ENCODE measurements around the gene PTPN6.
"Not testable (repeated sequence)": the region's sequence is repeated elsewhere in the genome, so short reads cannot be mapped to it uniquely, and the experiment has no call there.

Gene PTPN6

GRCh38 chr12:6950811-6951540 lies at the start of gene PTPN6:
Gene PTPN6, plus strand, starts transcription at chr12:6951356. Its CDS starts 157 bp downstream, at chr12:6951513.
- DNase-seq: peak; percentile 62

DNA sequence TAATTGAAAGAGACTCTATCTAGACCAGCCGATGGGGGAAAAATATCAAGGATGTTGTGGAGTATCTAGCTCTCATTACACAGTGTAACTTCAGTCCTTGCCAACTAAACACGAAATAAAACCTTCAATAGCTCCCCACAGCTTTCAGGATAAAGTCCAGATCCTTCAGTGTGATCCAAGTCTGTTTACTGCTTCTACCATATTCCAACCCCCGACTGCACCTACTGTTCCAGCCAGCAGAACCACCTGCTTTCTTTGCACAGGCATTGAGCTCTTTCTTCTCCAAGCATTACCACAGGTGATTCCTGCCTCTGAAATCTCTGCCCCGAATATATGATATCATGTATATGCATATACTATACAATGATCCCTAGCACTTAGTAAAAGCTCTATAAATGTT lies 48.7 kb upstream of the PTPN6 start:
- DNase-seq: no peak

DNA sequence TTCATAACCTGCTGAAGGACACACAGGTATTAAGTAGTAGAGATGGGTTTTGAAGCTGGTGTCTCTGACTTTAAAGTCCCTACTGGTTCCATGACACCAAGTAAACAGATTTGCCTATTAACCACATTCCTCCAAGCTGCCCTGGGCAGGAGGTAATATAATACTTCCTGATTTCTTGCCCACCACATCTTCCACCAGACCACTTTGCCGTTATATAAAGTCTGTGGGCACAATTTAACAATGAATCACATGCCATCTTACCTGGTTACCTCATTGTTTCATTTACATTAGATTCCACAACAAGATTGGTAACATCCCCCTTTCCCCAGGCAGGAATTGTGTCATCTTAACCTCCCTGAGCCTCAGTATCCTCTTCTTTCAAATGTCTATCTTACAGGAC lies 47.4 kb upstream of the PTPN6 start:
- DNase-seq: no peak

- peak; percentile 99 for DNase-seq
These were observed 46.6 kb upstream of the PTPN6 start, which contains the start of gene LRRC23 for GRCh38 chr12:6904280-6905276. Gene LRRC23, plus strand, starts transcription at chr12:6904822. Its CDS starts 812 bp downstream, at chr12:6905634.

- DNase-seq: no peak
These were observed 45.6 kb upstream of the PTPN6 start for GRCh38 chr12:6905414-6906040.

DNA sequence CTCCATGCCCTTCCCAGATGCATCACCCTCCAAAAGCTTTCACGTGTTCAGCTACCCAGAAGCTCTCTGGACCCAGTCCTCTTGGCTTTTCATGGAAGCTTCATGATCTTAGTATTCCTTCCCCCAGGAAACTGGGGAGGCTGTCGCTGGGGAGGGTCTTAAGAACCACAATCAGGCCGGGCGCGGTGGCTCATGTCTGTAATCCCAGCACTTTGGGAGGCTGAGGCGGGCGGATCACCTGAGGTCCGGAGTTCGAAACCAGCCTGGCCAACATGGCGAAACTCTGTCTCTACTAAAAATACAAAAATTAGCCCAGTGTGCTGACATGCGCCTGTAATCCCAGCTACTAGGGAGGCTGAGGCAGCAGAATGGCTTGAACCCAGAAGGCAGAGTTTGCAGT lies 43.0 kb upstream of the PTPN6 start:
- DNase-seq: not testable (repeated sequence)

- no peak for DNase-seq
These were observed 41.6 kb upstream of the PTPN6 start for GRCh38 chr12:6909421-6910145.

GRCh38 chr12:6912164-6912935 lies 38.8 kb upstream of the PTPN6 start:
- DNase-seq: no peak

DNA sequence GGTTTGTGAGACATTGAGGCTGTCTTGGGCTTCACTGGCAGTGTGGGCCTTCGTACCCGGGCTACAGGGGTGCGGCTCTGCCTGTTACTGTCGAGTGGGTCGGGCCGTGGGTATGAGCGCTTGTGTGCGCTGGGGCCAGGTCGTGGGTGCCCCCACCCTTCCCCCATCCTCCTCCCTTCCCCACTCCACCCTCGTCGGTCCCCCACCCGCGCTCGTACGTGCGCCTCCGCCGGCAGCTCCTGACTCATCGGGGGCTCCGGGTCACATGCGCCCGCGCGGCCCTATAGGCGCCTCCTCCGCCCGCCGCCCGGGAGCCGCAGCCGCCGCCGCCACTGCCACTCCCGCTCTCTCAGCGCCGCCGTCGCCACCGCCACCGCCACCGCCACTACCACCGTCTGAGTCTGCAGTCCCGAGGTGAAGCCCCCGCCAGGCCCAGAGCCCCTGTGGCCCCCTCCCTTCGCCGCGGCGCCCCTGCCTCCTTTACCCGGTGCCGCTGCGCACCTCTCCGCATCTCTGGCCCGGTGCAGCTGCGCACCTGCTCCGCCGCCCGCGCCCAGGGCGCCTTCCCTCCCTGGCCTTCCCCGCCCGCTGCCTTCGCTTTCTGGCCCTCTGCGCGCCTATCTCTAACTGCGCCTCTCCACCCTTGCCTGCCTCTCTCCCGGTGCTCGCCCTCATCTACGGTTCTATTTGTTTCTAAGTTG lies 36.8 kb upstream of the PTPN6 start, which contains the start of gene ENO2:
Gene ENO2, plus strand, starts transcription at position 335 of the 701 bp plus-strand sequence. CDS start 1,253 bp downstream, outside the sequence.
- peak; percentile 83 for DNase-seq

GRCh38 chr12:6914947-6915788 lies 36.0 kb upstream of the PTPN6 start:
- DNase-seq: no peak

- DNase-seq: no peak
These were observed 35.3 kb upstream of the PTPN6 start for GRCh38 chr12:6915789-6916285.

DNA sequence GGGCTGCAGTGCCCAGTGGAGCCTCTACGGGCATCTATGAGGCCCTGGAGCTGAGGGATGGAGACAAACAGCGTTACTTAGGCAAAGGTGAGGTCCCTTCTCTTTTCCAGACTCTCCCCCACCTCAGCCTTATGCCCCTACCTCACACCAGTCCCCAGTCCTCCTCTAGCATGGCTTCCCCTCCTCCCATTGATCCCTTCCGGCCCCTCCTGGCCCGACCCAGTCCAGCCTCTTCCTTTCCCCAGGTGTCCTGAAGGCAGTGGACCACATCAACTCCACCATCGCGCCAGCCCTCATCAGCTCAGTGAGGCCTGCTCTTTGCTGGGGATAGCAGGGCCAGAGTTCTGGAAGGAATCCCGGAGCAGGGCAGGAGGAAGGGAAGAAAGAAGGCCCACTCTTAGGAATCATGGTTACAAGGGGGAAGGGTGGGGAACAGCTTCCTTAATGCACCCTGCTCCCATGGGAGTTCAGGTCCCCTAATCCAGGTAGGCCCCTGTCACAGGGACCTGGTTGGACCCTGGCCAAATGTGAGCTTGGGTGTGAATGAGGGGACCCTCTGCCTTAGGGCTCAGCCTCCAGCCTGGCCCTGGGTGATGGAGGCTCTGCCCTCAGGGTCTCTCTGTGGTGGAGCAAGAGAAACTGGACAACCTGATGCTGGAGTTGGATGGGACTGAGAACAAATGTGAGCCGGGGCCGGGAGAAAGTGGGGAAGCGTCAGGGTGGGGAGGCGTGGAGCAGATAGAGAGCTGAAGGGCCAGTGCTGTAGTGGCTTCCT lies 34.5 kb upstream of the PTPN6 start:
- no peak for DNase-seq

DNA sequence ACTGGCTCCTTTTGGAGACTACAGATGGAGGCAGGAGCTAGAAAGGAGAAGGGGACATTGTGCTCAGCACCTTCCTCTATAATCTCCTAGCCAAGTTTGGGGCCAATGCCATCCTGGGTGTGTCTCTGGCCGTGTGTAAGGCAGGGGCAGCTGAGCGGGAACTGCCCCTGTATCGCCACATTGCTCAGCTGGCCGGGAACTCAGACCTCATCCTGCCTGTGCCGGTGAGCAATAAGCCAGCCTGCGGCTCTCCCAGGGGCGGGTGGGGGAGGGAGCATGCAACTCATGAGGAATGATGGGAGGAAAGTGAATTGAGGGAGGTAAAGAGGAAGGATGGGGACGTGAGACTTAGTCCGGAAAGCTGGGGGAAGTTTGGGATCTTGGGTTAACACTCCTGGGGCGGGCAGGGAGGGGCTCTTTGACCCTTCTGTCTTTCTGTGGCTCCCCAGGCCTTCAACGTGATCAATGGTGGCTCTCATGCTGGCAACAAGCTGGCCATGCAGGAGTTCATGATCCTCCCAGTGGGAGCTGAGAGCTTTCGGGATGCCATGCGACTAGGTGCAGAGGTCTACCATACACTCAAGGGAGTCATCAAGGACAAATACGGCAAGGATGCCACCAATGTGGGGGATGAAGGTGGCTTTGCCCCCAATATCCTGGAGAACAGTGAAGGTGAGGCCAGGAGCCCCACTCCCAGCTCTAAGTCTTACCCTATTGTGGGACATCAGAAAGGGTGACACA lies 33.5 kb upstream of the PTPN6 start:
- no peak for DNase-seq

DNA sequence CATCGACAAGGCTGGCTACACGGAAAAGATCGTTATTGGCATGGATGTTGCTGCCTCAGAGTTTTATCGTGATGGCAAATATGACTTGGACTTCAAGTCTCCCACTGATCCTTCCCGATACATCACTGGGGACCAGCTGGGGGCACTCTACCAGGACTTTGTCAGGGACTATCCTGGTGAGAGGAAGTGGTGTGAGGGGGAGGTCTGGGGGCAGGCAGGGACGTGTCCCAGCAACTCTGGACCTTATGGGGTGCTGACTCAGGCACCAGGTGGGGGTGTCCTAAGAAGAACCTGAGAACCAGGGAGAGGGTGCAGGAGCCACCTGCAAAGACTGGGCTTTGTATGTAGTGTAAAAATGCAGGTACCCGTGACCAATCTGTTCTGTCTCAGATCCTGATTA lies 31.6 kb upstream of the PTPN6 start:
- no peak for DNase-seq

DNA sequence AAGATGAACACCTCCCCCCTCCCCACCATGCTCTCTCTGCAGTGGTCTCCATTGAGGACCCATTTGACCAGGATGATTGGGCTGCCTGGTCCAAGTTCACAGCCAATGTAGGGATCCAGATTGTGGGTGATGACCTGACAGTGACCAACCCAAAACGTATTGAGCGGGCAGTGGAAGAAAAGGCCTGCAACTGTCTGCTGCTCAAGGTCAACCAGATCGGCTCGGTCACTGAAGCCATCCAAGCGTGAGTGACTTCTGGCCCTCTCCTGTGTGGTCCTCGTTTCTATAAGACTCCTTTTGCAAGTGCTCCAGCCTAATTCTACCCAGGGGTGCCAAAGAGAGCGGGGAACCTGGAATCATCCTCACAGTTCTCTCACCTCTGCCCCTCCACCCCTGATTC lies 29.6 kb upstream of the PTPN6 start:
- DNase-seq: no peak

DNA sequence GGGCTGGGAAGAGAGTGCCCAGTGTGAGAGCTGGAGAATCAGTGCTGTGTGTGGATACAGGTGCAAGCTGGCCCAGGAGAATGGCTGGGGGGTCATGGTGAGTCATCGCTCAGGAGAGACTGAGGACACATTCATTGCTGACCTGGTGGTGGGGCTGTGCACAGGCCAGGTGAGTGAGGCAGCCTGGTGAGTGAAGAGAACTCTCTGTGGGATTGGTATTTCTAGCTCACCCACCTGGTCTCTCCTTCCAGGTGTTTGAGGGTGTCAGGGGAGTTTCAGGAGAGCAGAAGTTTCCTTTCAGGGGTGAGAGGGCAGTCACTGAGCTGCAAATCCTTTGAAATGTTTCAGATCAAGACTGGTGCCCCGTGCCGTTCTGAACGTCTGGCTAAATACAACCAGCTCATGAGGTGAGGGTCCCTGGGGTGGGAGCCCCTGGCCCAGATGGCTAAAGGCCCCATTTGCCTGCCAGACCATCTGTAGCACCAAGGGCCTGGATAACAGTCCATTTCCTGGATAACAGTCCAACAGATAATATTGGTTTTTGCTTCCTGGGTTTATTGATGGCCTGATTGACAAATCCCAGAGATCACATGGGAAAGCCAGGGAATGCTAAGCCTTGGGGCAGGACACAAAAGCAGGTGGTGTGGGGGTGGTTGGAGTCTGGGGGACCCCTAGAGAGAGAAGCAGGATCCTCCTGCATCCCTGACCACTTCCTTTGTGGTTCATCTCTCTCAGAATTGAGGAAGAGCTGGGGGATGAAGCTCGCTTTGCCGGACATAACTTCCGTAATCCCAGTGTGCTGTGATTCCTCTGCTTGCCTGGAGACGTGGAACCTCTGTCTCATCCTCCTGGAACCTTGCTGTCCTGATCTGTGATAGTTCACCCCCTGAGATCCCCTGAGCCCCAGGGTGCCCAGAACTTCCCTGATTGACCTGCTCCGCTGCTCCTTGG lies 28.9 kb upstream of the PTPN6 start:
- DNase-seq: no peak
